ENCODE data around the gene MAN1A2.

DNA sequence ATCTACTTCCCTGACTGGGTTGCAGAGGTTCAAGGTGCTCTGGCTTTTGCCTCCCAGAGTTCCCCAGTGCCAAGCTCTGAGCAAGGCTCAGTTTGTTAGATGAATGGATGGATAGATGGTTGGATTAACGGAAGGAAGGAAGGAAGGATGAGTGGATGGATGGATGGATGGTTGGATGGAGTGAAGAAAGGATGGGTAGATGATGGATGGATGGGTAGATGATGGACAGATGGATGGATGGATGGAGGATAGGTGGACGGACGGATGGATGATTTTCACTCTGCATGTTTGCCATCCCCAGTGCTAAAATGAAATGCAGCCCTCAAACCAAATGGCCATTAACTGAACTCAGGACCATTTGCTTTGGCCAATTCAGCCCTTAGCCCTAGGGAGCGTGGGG is 211.2 kb downstream of the MAN1A2 start:
- TF ChIP-seq POLR2AphosphoS5 (IDR thresholded peaks at IDR 0.05; ENCODE audit: borderline replicate concordance, low read depth, low read length) = no peak
- no peak for TF ChIP-seq EZH2 (IDR thresholded peaks at IDR 0.05)
